Bronchial epithelial cell (primary cell): ENCODE results near the gene IL22. TPM values are rescaled to one million over a fixed set of nuclear protein-coding genes. Genes with fewer than 3 reads are reported as not detected.

ENCODE experiments used
- DNase-seq: peaks from one replicate; pipeline ENCODE4 v3.0.0-alpha.2; 2010; ENCODE audit warnings: low read depth
- FAIRE-seq: peaks from 2 replicates; lab custom pipeline; 2011; peaks lifted over from hg19 to GRCh38; lab: Jason Lieb, UNC
- H3K27me3 ChIP-seq: 2 replicates; pipeline ENCODE4 v1.5.1; 2011; ENCODE audit warnings: low read length; ENCODE audit not compliant: control insufficient read depth, insufficient read depth
- H3K36me3 ChIP-seq: 2 replicates; pipeline ENCODE4 v1.5.1; 2011; ENCODE audit warnings: low read length; ENCODE audit not compliant: control insufficient read depth, insufficient read depth
- H3K4me3 ChIP-seq: 2 replicates; pipeline ENCODE4 v1.5.1; 2011; ENCODE audit warnings: mild to moderate bottlenecking, low read depth, low read length, control low read depth
- CTCF ChIP-seq: IDR thresholded peaks from 2 replicates; pipeline ENCODE4 v1.5.1; 2011; ENCODE audit warnings: mild to moderate bottlenecking, moderate library complexity, low read length, control low read depth, inconsistent platforms; ENCODE audit not compliant: insufficient read depth, severe bottlenecking
- total RNA-seq: library from RNA; depleted of rRNA; stranded (reverse); fragments of >200 nt; gene quantifications from 2 replicates; pipeline ENCODE4 v1.2.1, GENCODE V29; 2014

The IL22 gene
- not detected in 2 replicates for total RNA-seq

- Histone ChIP-seq H3K4me3 (no peak within 1 kb of the TSS), H3K36me3 (no peaks in the 10 kb centered on the region), H3K27me3 (no peaks in the 10 kb centered on the region)
- FAIRE-seq (no peak), DNase-seq (no peak)
- no peak for TF ChIP-seq CTCF
These were observed at the start of gene IL22 for GRCh38 chr12:68253504-68253903. Gene IL22, minus strand, starts transcription at chr12:68253604. Its CDS starts 156 bp downstream, at chr12:68253448.

- no peak overlapping the region for H3K4me3 ChIP-seq
- H3K27me3 ChIP-seq = no peaks in the 10 kb centered on the region
- TF ChIP-seq CTCF = no peak
- FAIRE-seq = no peak
- no peak for DNase-seq
- H3K36me3 ChIP-seq = no peaks in the 10 kb centered on the region
These were observed 44.5 kb upstream of the IL22 start for GRCh38 chr12:68297929-68298328.

GRCh38 chr12:68294251-68294650 lies 40.8 kb upstream of the IL22 start:
- H3K27me3 ChIP-seq = no peaks in the 10 kb centered on the region
- H3K36me3 ChIP-seq = no peaks in the 10 kb centered on the region
- FAIRE-seq (no peak), DNase-seq (no peak)
- no peak overlapping the region for H3K4me3 ChIP-seq
- no peak for TF ChIP-seq CTCF

- DNase-seq = no peak
- no peak for TF ChIP-seq CTCF
- no peaks in the 10 kb centered on the region for H3K27me3 ChIP-seq
- no peak for FAIRE-seq
- H3K4me3 ChIP-seq = no peak overlapping the region
- H3K36me3 ChIP-seq = no peaks in the 10 kb centered on the region
These were observed 39.9 kb upstream of the IL22 start for GRCh38 chr12:68293347-68293746.

GRCh38 chr12:68292151-68292943 lies 38.9 kb upstream of the IL22 start:
- FAIRE-seq = no peak
- no peak for DNase-seq
- no peak for TF ChIP-seq CTCF
- Histone ChIP-seq H3K4me3 (no peak overlapping the region), H3K27me3 (no peaks in the 10 kb centered on the region), H3K36me3 (no peaks in the 10 kb centered on the region)
